Measurements from ENCODE around the gene ZNF594.
"Not testable (repeated sequence)": the region's sequence is repeated elsewhere in the genome, so short reads cannot be mapped to it uniquely, and the experiment has no call there.

ZNF594 gene

DNA sequence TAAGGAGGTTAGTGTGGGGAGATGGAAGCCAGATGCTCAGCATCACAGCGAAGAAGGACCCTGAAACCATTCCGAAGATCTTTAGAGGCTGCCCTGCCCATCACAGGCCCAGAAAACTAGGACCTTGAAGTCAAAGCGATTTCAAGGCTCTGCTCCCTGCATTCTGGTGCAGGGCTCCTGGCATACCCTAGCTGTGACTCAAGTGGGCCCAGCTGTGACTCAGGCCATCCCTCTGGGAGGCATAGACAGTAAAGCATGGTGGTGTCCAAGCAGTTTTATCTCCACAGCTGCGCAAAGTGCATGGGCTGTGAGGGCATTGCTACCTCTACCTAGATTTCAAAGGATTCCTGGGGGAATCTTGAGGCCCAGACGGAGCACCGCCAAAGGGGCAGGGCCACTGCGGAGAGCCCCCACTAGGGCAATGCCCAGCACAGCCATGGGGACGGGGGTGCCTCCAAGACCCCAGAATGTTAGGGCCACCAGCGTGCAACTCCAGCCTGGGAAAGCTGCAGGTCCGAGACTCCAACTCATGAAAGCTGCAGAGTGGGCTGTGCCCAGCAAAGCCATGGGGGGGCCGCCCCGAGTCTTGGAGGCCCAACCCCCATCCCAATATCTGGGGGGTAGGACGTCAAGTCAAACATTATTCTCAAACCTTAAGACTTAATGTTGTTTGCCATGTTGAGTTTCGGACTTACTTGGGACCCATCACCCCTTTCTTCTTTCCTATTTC, 11.7 kb upstream of the ZNF594 start:
- DNase-seq (ENCODE audit: low read depth in 1 of 2, low spot score in 1 of 2) = no peak

DNA sequence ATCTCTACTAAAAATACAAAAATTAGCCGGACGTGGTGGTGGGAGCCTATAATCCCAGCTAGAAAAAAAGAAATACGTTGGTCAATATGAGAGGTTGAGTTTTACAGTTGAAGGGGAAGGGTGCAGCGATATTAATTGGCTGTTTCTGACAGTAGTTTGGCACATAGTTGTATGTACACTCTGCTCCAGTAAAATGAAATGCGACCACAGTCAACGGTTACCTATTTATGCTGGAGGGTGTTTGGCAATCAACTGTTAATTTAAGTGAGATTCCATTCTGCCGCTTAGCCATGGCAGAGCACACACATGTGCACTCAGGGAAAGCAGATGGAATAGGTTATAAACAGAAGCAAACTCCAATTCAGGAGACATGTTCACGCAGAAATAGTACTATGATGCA, 9.3 kb upstream of the ZNF594 start:
- no peak for DNase-seq (ENCODE audit: low read depth in 1 of 2, low spot score in 1 of 2)

DNA sequence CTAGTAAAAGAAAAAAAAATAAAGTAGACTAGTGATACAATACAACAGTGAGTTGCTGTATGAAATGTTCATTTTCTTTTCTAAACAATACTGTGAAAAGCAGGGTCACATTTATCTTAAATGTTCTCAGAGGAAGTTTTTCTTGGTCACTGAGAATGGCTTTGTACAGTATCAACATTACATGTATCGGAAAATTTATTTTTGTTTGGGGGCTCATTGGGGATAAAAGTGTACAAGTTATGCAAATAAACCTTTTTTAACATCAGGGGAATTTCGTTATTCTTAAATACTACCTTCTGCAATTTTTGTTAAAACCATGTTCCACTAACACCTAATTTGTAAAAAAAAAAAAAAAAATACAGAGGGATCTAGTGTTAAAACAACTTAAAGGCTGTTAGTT, 8.7 kb upstream of the ZNF594 start:
- DNase-seq (ENCODE audit: low read depth in 1 of 2, low spot score in 1 of 2) = no peak

DNA sequence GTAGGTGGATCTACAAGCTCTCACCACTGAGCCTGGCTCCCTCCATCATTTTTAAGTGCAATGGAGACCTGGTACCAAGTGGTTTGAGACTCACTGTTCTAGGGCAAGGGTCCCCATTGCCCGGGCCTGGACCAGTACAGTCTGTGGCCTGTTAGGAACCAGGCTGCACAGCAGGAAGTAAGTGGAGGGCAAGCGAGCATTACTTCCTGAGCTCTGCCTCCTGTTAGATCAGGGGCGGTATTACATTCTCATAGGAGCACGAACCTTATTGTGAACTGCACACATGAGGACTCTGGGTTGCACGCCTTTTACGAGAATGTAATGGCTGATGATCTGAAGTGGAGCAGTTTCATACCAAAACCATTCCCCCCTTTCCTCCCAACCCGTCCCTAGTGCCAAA, 6.8 kb upstream of the ZNF594 start:
- DNase-seq (ENCODE audit: low read depth in 1 of 2, low spot score in 1 of 2) = no peak

DNA sequence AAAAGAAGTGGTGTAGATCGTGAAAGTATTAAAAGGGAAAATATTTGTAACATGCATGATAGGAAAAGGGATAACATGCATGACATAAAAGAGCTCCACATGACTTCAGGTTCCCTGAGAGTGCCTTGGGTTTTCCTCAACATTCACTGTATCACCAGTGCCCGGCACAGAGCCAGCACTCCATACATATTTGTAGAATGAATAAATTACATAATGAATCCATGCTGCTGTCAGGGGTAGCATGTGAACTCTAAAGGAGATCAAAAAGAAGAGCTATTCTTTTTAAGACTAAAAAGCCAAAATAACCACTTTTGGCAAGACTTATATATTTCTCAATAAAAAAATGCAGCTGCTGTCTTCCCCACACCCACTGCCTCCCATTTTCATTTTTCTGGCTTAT, 2.7 kb upstream of the ZNF594 start:
- DNase-seq (ENCODE audit: low read depth in 1 of 2, low spot score in 1 of 2) = no peak

DNA sequence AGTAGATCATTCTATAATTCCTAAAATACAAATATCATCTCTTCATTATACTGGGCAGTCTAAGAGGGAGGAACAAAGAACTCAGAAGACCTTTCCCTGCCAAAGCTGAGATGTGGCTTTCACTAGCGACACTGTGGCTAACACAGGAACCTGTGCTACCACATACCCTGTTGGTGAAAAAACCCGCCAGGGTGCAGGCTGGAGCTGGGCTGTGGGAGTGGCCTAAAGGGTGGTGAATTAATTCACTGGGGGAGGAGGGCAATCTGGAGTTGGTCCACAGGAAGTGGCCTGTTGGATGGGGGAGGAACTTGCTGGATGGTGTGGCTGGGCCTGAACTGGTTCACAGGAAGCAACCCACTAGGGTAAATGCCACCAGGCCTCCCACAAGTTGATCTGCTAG, 7.4 kb downstream of the ZNF594 start:
- DNase-seq (ENCODE audit: low read depth in 1 of 2, low spot score in 1 of 2) = no peak

DNA sequence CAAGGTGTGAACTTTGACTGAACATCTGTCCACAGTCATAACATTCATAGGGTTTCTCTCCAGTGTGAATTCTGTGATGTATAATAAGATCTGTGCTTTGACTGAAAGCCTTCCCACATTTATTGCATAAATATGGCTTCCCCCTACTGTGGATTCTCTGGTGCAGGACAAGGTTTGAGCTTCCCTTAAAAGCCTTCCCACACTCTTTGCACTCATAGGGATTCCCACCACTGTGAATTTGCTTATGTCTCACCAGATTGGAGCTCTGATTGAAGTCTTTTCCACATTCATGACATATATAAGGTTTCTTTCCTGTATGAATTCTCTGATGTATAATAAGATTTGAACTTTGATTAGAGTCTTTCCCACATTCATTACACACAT, 8.3 kb downstream of the ZNF594 start:
- DNase-seq (ENCODE audit: low read depth in 1 of 2, low spot score in 1 of 2) = no peak

DNA sequence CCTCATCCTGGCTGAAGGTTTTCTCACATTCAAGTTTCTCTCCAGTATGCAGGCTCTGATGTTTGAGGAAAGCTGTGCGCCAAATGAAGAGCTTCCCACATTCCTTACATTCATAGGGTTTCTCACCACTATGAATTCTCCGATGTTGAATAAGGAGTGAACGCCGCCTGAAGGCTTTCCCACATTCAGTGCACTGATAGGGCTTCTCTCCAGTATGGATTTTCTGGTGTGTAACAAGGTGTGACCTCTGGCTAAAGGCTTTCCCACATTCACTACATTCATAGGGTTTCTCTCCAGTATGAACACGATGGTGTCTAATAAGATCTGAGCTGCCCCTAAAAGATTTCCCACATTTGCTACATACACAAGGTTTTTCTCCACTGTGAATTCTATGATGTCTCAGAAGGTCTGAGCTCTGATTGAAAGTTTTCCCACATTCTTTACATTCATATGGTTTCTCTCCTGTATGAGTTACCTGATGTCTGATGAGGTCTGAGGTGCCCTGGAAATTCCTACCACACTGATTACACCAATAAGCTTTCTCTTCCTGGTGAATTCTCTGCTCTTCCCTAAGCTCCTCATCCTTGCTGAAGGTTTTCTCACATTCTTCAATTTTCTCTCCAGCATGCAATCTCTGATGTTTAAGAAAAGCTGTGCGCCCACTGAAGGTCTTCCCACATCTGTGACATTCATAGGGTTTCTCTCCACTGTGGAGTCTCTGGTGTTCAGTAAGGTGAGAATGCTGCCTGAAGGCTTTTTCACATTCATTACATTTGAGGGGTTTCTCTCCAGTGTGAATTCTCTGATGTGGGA, 8.9 kb downstream of the ZNF594 start:
- DNase-seq (ENCODE audit: low read depth in 1 of 2, low spot score in 1 of 2) = no peak

DNA sequence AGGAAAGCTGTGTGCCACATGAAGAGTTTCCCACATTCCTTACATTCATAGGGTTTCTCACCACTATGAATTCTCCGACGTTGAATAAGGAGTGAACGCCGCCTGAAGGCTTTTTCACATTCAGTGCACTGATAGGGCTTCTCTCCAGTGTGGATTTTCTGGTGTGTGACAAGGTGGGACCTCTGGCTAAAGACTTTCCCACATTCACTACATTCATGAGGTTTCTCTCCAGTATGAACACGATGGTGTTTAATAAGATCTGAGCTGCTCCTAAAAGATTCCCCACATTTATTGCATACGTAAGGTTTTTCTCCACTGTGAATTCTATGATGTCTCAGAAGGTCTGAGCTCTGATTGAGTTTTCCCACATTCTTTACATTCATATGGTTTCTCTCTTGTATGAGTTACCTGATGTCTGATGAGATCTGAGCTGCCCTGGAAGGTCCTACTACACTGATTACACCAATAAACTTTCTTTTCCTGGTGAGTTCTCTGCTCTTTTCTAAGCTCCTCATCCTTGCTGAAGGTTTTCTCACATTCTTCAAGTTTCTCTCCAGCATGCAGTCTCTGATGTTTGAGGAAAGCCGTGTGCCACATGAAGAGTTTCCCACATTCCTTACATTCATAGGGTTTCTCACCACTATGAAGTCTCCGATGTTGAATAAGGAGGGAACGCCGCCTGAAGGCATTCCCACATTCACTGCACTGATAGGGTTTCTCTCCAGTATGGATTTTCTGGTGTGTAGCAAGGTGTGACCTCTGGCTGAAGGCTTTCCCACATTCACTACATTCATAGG, 10.0 kb downstream of the ZNF594 start:
- DNase-seq (ENCODE audit: low read depth in 1 of 2, low spot score in 1 of 2) = no peak

DNA sequence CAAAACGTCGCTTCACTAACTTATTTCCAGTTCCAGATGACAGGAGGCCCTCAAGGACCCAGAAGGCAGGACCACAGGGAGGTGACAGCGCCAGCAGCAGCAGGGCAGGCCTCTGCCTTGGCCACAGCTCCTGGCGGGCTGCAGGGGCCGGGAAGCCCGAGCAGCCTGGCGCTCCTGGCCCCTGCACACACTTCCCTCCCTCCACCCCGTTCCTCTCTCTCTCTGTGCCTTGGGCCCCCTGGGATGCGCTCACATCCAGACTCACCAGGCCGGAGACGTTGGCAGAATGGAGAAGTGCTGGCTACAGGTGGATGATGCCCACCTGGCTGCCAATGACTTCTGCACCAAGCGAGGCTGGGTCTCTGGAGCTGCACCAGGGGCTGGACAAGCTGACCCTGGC, 12.7 kb downstream of the ZNF594 start:
- no peak for DNase-seq (ENCODE audit: low read depth in 1 of 2, low spot score in 1 of 2)

DNA sequence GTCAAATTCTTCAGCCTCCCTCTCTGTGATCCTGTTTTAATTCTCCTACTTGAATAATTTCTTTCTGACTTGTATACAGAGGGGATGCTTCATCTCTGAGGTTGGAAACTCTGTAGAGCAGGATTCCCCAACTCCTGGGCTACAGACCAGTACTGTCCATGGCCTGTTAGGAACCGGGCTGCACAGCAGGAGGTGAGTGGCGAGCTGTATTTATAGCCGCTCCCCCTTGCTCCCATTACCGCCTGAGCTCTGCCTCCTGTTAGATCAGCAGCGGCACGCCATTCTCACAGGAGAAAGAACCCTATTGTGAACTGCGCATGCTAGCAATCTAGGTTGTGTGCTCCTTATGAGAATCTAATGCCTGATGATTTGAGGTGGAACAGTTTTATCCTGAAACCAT, 16.6 kb downstream of the ZNF594 start:
- DNase-seq (ENCODE audit: low read depth in 1 of 2, low spot score in 1 of 2) = not testable (repeated sequence)

DNA sequence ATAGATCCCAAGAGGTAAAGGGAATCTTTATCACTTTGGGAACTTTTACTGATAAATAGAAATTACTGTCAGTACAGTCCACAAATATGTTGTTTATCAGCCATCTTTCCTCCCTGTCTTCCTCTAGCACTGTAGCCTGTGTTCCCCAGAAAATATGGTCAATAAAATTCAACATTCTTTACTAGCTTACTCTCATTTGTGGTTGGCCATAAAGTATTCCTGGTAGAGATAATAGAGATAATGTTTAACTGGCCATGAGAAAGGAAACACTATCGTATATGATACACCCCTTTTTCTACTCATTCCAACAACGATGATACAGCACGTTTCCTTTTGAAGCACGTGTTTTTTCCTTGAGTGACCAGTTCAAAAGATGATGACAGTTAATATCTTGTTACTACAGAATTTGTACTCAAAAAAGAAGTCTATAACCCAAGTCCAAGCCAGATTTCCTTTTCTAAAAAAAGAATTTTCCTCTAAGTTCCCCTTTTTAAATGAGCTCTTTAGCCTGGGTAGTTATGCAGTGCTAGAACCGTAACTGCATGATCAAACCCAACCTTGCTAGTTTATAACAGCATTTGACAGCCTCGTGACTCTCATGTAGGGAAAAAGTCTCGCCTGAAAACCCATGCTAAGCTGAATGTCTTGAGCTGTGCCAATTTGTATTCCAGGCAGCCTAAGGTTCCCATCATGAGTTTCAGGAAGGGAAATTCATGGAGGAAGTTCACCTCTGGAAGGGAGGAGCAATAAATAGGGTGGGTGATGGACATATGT, 25.7 kb downstream of the ZNF594 start:
- not testable (repeated sequence) for DNase-seq (ENCODE audit: low read depth in 1 of 2, low spot score in 1 of 2)

DNA sequence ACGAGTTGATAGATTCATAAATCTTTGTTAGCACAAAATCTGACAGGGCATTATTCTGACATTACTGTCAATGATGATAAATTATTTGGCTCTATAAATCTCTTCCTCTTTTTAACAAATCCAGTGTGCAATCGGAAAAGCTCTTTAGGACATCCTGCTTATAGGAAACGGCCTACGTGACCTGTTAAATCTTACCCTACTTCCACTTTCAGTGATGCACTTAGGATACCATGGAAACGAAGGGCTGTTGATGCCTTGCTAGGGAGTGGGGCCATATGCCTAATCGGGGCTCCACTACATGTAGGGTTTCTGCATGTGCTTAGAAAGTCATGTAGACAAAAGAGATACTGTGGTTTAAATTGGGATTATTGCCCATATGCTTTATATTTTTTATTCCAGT, 27.2 kb downstream of the ZNF594 start:
- DNase-seq (ENCODE audit: low read depth in 1 of 2, low spot score in 1 of 2) = no peak

DNA sequence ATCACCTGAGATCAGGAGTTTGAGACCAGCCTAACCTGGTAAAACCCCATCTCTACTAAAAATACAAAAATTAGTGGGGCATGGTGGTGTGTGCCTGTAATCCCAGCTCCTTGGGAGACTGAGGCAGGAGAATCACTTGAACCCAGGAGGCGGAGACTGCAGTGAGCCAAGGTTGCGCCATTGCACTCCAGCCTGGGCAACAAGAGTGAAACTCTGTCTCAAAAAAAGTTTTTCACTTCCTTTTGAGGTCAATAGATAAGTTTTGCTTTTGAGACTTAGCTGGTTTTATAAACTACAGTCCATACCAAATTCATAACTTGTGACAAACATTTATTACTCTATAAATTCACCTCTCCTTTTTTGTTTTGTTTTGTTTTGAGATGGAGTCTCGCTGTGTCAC, 29.9 kb downstream of the ZNF594 start:
- not testable (repeated sequence) for DNase-seq (ENCODE audit: low read depth in 1 of 2, low spot score in 1 of 2)

DNA sequence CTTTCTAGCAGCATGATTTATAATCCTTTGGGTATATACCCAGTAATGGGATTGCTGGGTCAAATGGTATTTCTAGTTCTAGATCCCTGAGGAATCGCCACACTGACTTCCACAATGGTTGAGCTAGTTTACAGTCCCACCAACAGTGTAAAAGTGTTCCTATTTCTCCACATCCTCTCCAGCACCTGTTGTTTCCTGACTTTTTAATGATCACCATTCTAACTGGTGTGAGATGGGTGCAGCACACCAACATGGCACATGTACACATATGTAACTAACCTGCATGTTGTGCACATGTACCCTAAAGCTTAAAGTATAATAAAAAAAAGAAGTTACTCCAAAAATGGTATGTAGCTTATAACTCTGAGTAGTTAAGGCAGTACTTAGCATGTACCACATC, 31.0 kb downstream of the ZNF594 start:
- DNase-seq (ENCODE audit: low read depth in 1 of 2, low spot score in 1 of 2) = not testable (repeated sequence)

DNA sequence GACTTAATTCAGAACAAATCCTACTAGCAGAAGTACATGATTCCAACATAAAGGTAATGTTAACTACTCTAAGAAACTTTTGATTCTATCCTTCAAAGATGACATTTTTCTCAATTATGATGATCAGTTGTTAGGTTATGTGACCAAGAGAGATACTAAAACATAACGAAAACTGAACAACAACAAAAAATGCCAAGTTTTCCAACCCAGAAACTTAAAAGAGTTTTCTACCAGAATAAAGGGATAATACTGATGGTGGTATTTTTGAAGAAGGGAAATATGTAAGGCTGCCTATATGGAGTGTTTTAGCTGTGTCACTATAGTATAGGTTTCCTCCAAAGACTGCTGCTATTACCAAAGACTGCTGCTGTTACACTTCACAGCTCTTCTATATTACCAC, 45.5 kb downstream of the ZNF594 start:
- DNase-seq (ENCODE audit: low read depth in 1 of 2, low spot score in 1 of 2) = not testable (repeated sequence)

DNA sequence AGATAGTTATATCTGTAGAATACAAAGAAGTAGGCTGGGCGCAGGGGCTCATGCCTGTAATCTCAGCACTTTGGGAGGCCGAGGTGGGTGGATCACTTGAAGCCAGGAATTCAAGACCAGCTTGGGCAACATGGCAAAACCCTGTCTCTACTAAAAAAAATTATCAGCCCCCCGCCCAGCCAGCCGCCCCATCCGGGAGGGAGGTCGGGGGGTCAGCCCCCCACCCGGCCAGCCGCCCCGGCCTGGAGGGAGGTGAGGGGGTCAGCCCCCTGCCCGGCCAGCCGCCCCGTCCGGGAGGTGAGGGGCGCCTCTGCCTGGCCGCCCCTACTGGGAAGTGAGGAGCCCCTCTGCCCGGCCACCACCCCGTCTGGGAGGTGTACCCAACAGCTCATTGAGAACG, 48.8 kb downstream of the ZNF594 start:
- DNase-seq (ENCODE audit: low read depth in 1 of 2, low spot score in 1 of 2) = not testable (repeated sequence)

DNA sequence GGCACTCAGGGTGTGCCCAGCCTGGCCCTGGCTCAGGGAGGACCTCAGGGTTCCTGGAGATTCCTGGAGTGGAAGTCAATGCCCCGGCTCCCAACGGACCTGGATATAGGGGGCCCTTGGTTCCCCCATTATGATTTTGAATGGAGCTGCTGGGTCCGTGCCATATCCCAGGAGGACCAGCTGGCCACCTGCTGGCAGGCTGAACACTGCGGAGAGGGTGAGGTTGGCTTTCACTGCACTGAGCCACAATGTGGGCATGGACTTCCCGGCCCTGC, 52.3 kb downstream of the ZNF594 start:
- no peak for DNase-seq (ENCODE audit: low read depth in 1 of 2, low spot score in 1 of 2)

DNA sequence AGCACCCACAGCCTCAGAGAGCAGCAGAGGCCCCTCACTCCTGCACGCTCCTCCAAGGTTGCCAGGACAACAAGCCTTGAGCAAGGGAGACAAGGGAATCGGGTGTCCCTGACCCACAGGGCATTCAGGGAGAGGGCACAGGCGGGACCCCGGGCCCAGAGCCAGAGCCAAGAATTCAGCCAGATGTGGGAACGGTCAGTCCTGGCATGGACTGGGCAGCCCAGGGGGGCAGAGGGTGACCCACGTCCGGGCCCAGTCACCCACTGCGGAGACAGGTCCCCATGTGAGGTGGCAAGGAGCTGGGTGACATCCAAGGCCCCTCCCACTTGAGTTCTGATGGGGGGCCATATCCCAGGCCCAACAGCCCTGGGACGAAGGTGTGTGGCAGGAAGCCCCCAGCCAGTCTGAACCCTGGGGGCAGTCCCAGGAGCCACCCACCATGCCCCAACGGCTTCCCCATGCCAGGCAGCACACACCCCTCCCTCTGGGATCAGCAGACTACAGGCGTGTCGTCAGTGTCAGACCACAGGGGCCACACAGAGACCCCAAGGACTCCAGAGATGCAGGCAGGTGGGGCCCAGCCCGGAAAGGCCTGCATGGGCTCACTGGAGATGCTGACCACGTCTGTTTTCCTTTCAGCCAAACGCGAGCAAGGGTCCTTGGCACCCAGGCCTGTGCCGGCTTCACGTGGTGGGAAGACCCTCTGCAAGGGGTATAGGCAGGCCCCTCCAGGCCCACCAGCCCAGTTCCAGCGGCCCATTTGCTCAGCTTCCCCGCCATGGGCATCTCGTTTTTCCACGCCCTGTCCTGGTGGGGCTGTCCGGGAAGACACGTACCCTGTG, 52.8 kb downstream of the ZNF594 start:
- DNase-seq (ENCODE audit: low read depth in 1 of 2, low spot score in 1 of 2) = no peak

DNA sequence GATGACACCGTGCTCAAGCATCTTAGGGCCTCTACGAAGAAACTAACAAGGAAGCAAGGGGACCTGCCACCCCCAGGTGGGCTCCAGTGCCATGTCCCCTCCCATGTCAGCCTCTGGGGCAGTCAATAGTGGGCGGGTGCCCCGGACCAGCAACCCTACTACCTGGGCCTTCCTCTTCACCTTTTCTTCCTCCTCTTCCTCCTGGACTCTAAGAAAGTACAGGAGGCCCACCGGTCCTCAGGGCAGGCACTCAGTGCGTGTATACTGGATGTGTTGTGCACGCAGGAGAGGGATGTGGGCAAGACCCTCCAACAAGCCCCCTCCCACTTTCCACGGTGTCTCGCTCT, 53.5 kb downstream of the ZNF594 start:
- not testable (repeated sequence) for DNase-seq (ENCODE audit: low read depth in 1 of 2, low spot score in 1 of 2)

Measured in activated T-helper 1 cell treated with anti-CD3 and anti-CD28 coated beads, Interleukin-2, amount 50 U/mL, for 16 hours (primary cell).